Peyer's patch (tissue), 4 donors: ENCODE measurements around the gene CDH6. TPM values are rescaled to one million over a fixed set of nuclear protein-coding genes. Genes with fewer than 3 reads are reported as not detected.

Source experiments
- DNase-seq, 3 donors: peaks; one replicate each; pipeline ENCODE4 v3.0.0-alpha.2; 2017 to 2019
- H3K27ac ChIP-seq, 4 donors: fragments of 200-600 bp; sonication (generic); one replicate each; pipeline ENCODE4 v1.5.1; 2016 to 2019
- H3K27me3 ChIP-seq, 2 donors: fragments of 200-600 bp; sonication (generic); one replicate each; pipeline ENCODE4 v1.5.1; 2019
- H3K36me3 ChIP-seq, 3 donors: fragments of 200-600 bp; sonication (generic); one replicate each; pipeline ENCODE4 v1.5.1; 2016 to 2019
- H3K4me1 ChIP-seq, 4 donors: fragments of 200-600 bp; sonication (generic); one replicate each; pipeline ENCODE4 v1.5.1; 2016 to 2019
- H3K4me3 ChIP-seq, 4 donors: fragments of 200-600 bp; sonication (generic); 1 replicate in 3 of 4; 2 replicates in 1 of 4; pipeline ENCODE4 v1.5.1; 2016 to 2019; ENCODE audit warnings: mild to moderate bottlenecking in 1 of 4
- H3K9me3 ChIP-seq, 4 donors: fragments of 200-600 bp; sonication (generic); one replicate each; pipeline ENCODE4 v1.5.1; 2016 to 2019; ENCODE audit warnings: mild to moderate bottlenecking in 1 of 4
- CTCF ChIP-seq, 6 experiments: fragments of 450-650 bp in 4 of 6; fragments of 200-600 bp in 2 of 6; sonication (generic) in 1 of 6; IDR thresholded peaks; one replicate each; pipeline ENCODE4 v1.5.1; 2017 to 2019; ENCODE audit warnings: antibody characterized with exemption in 6 of 6, mild to moderate bottlenecking in 3 of 6, moderate library complexity in 1 of 6
- POLR2A ChIP-seq, 2 donors: fragments of 450-650 bp; IDR thresholded peaks; one replicate each; pipeline ENCODE4 v1.5.1; 2017; ENCODE audit warnings: antibody characterized with exemption in 2 of 2, mild to moderate bottlenecking in 2 of 2, moderate library complexity in 2 of 2
- total RNA-seq, 4 donors: library from RNA; depleted of rRNA; stranded (reverse); fragments of >200 nt; gene quantifications; one replicate each; pipeline ENCODE4 v1.1.0, GENCODE V29; 2016

The CDH6 gene
- total RNA-seq, 4 donors from 2014 or later: 0.85 to 5.8 (median 1.1) TPM

GRCh38 chr5:31366941-31367340, 173.5 kb downstream of the CDH6 start:
- Histone ChIP-seq H3K27ac (no peak overlapping the region), H3K9me3 (no peaks in the 10 kb centered on the region), H3K36me3 (no peaks in the 10 kb centered on the region), H3K4me1 (no peaks in the 10 kb centered on the region), H3K27me3 (no peaks in the 10 kb centered on the region), H3K4me3 (no peak overlapping the region)
- TF ChIP-seq CTCF (IDR thresholded peaks at IDR 0.05): no peak
- no peak for TF ChIP-seq POLR2A (IDR thresholded peaks at IDR 0.05)
- no peak for DNase-seq

GRCh38 chr5:31372124-31372523, 178.6 kb downstream of the CDH6 start:
- no peak for DNase-seq
- H3K27ac ChIP-seq: no peak overlapping the region
- no peak overlapping the region for H3K4me3 ChIP-seq
- no peaks in the 10 kb centered on the region for H3K9me3 ChIP-seq
- H3K4me1 ChIP-seq: no peaks in the 10 kb centered on the region
- H3K27me3 ChIP-seq: no peaks in the 10 kb centered on the region
- H3K36me3 ChIP-seq: no peaks in the 10 kb centered on the region
- TF ChIP-seq CTCF (IDR thresholded peaks at IDR 0.05) (no peak), POLR2A (IDR thresholded peaks at IDR 0.05) (no peak)

- peaks cover 0 to 6% (median 0%) of the 10 kb centered on the region in 4 donors for H3K4me1 ChIP-seq
- H3K4me3 ChIP-seq: no peak overlapping the region
- H3K9me3 ChIP-seq: no peaks in the 10 kb centered on the region
- TF ChIP-seq POLR2A (IDR thresholded peaks at IDR 0.05) (no peak), CTCF (IDR thresholded peaks at IDR 0.05) (no peak)
- no peak overlapping the region for H3K27ac ChIP-seq
- no peak for DNase-seq
- no peaks in the 10 kb centered on the region for H3K27me3 ChIP-seq
- H3K36me3 ChIP-seq: no peaks in the 10 kb centered on the region
These were observed 182.7 kb downstream of the CDH6 start for GRCh38 chr5:31375999-31376720.

- no peaks in the 10 kb centered on the region for H3K27me3 ChIP-seq
- peaks cover 0 to 6% (median 0%) of the 10 kb centered on the region in 4 donors for H3K4me1 ChIP-seq
- TF ChIP-seq POLR2A (IDR thresholded peaks at IDR 0.05) (no peak), CTCF (IDR thresholded peaks at IDR 0.05) (no peak)
- H3K4me3 ChIP-seq: no peak overlapping the region
- no peak for DNase-seq
- peak overlapping the region in 1 of 4 donors; percentile 25 for H3K27ac ChIP-seq
- H3K9me3 ChIP-seq: no peaks in the 10 kb centered on the region
- no peaks in the 10 kb centered on the region for H3K36me3 ChIP-seq
These were observed 183.9 kb downstream of the CDH6 start for GRCh38 chr5:31377274-31377946.

GRCh38 chr5:31378136-31378535, 184.7 kb downstream of the CDH6 start:
- no peaks in the 10 kb centered on the region for H3K9me3 ChIP-seq
- H3K4me1 ChIP-seq: peaks cover 0 to 6% (median 0%) of the 10 kb centered on the region in 4 donors
- no peaks in the 10 kb centered on the region for H3K27me3 ChIP-seq
- TF ChIP-seq CTCF (IDR thresholded peaks at IDR 0.05) (no peak), POLR2A (IDR thresholded peaks at IDR 0.05) (no peak)
- peak overlapping the region in 1 of 4 donors; percentile 25 for H3K27ac ChIP-seq
- DNase-seq: no peak
- no peaks in the 10 kb centered on the region for H3K36me3 ChIP-seq
- no peak overlapping the region for H3K4me3 ChIP-seq
